Heart left ventricle (tissue), 16 donors: ENCODE data around the gene SYPL1. TPM values are rescaled to one million over a fixed set of nuclear protein-coding genes. Genes with fewer than 3 reads are reported as not detected.

Source experiments
- ATAC-seq, 4 donors: fragments of 200-7000 bp; cut with Tn5 transposase; one replicate each; pipeline ENCODE4 v1.9.1; 2020 to 2022; ENCODE audit warnings: moderate library complexity in 4 of 4, mild to moderate bottlenecking in 3 of 4, moderate number of reproducible peaks in 1 of 4
- DNase-seq, 5 donors: peaks; one replicate each; pipeline ENCODE4 v3.0.0-alpha.2; 2020
- H3K27ac ChIP-seq, 12 donors: fragments of 200-600 bp; sonication (generic) in 4 of 12; one replicate each; pipeline versions ENCODE4 v1.5.0 to v1.8.0; 2016 to 2022; ENCODE audit warnings: mild to moderate bottlenecking in 2 of 12
- H3K27me3 ChIP-seq, 9 donors: fragments of 200-600 bp; sonication (generic) in 2 of 9; one replicate each; pipeline versions ENCODE4 v1.5.1 to v1.8.0; 2016 to 2022; ENCODE audit warnings: mild to moderate bottlenecking in 3 of 9
- H3K36me3 ChIP-seq, 9 donors: fragments of 200-600 bp; sonication (generic) in 2 of 9; one replicate each; pipeline versions ENCODE4 v1.5.0 to v1.8.0; 2018 to 2022; ENCODE audit warnings: mild to moderate bottlenecking in 2 of 9
- H3K4me1 ChIP-seq, 12 donors: fragments of 200-600 bp; sonication (generic) in 4 of 12; one replicate each; pipeline versions ENCODE4 v1.5.0 to v1.8.0; 2016 to 2022; ENCODE audit warnings: mild to moderate bottlenecking in 3 of 12
- H3K4me3 ChIP-seq, 12 donors: fragments of 200-600 bp; sonication (generic) in 4 of 12; one replicate each; pipeline versions ENCODE4 v1.5.0 to v1.8.0; 2017 to 2022; ENCODE audit warnings: mild to moderate bottlenecking in 9 of 12, moderate library complexity in 4 of 12
- H3K9me3 ChIP-seq, 12 donors: fragments of 200-600 bp; sonication (generic) in 4 of 12; one replicate each; pipeline versions ENCODE4 v1.5.0 to v1.8.0; 2016 to 2022; ENCODE audit warnings: mild to moderate bottlenecking in 1 of 12
- POLR2A ChIP-seq, 2 donors: fragments of 450-650 bp; IDR thresholded peaks; one replicate each; pipeline ENCODE4 v1.6.1; 2017; ENCODE audit warnings: antibody characterized with exemption in 2 of 2, mild to moderate bottlenecking in 2 of 2, moderate library complexity in 2 of 2
- WGBS, 4 donors: extraction: QIAGEN DNeasy Blood & Tissue Kit in 2 of 4; methylation state at CpG; one replicate each; pipeline versions ENCODE4 v1.1.5 to v1.1.7; 2013 to 2018; 5-methylcytosine and 5-hydroxymethylcytosine counted together
- intact Hi-C, 10 donors: fragments of 100-400 bp; cut with DNase I; formaldehyde crosslinking; loops; one replicate each; pipeline versions ENCODE4 v1.11.1 to v1.14.2; 2022
- polyA plus RNA-seq, 2 donors: library from polyadenylated mRNA; stranded (reverse); fragments of 200-250 nt; gene quantifications; one replicate each; pipeline ENCODE4 v1.2.3, GENCODE V29; 2013
- total RNA-seq, 9 donors: library from RNA; depleted of rRNA in 2 of 9; stranded (reverse); fragments of >200 nt in 2 of 9; fragmentation: NEBNext Ultra II Directional in 3 of 9; extraction: Animal tissue kit (Norgen Biotek cat#: 25700) in 3 of 9; gene quantifications; one replicate each; pipeline versions ENCODE4 v1.1.0 to v1.2.4, GENCODE V29; 2016 to 2023
- TF ChIP-seq, protein P1 (sequence below), 12 donors: fragments of 200-600 bp; sonication (generic) in 4 of 12; IDR thresholded peaks; one replicate each; pipeline versions ENCODE4 v1.5.0 to v1.8.0; 2018 to 2022; ENCODE audit warnings: antibody characterized with exemption in 12 of 12, mild to moderate bottlenecking in 5 of 12
- donor health status: ischemic (EF 13 %, LVEDD 7.1; RV severe dilation, severe dysfunction).
- donor health status: healthy with polysubstance abuse.
- donor health status: DM: no; HTN: yes; CAD: no.
- donor health status: DM: no; HTN: no; CAD: no.
- donor health status: ischemic (EF 25% LVEDD 6.9; RV normal size, moderate dysfunction).
- donor health status: ischemic (EF 25% LVEDD 5.7; RV mildly dilated, moderate dysfunction).
- donor health status: healthy.
- donor health status: DM: yes; HTN: yes; CAD: no.
- donor health status: ischemic (EF 35%, LVEDD 5.7; RV mildly dilated, moderate dysfunction).
- donor health status: nonischemic (EF 11% LVEDD 7.7; RV severe dilation, severe dysfunction).
- donor health status: DM: yes; HTN: yes; CAD: no.
- donor health status: PGD.
- donor health status: ischemic (EF 29% LVEDD 5.4; RV normal size, mild dysfunction).
- donor health status: nonischemic (EF 23%, LVEDD 6.1; RV moderate dilation, normal function).

The SYPL1 gene
- total and polyA plus RNA-seq, 11 donors = 70.6 to 99.8 (median 78.5) TPM

DNA sequence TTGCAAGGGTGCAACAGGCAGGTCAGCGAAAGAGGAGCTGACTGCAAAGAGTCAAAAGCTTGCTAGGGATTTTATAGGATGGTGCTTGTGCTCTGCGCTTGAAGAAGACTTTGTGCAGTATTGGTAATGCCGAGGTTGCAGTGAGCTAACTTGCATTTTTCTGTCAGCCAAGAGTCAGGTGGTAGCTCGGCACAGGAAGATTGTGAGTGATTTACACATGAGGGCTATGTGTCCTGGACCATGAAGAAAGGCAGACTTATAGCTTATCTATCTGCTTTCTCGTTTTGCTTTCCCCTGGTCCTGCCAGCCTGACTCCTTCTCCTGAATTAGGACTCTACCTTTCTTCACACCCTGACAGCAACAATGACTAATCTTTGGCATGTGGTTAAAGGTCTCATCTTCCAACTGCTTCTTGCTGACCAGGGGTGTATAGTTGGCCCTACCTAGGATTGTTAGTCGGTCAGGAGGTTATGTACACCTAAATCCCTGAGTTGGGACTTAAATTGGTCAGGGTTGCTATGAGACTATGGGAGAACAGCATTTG, 4.1 kb upstream of the SYPL1 start:
- ATAC-seq (no peak), DNase-seq (no peak)
- H3K27me3 ChIP-seq = no peaks in the 10 kb centered on the region
- no peak for TF ChIP-seq POLR2A (IDR thresholded peaks at IDR 0.05)
- TF ChIP-seq, protein P1, sequence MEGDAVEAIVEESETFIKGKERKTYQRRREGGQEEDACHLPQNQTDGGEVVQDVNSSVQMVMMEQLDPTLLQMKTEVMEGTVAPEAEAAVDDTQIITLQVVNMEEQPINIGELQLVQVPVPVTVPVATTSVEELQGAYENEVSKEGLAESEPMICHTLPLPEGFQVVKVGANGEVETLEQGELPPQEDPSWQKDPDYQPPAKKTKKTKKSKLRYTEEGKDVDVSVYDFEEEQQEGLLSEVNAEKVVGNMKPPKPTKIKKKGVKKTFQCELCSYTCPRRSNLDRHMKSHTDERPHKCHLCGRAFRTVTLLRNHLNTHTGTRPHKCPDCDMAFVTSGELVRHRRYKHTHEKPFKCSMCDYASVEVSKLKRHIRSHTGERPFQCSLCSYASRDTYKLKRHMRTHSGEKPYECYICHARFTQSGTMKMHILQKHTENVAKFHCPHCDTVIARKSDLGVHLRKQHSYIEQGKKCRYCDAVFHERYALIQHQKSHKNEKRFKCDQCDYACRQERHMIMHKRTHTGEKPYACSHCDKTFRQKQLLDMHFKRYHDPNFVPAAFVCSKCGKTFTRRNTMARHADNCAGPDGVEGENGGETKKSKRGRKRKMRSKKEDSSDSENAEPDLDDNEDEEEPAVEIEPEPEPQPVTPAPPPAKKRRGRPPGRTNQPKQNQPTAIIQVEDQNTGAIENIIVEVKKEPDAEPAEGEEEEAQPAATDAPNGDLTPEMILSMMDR (IDR thresholded peaks at IDR 0.05) = no peak
- peak overlapping the region in 1 of 12 donors; percentile 18 for H3K27ac ChIP-seq
- H3K9me3 ChIP-seq = no peaks in the 10 kb centered on the region
- 64 to 75% (median 72%) methylated on average over 6 of the region's 6 CpGs for WGBS, 4 donors
- H3K4me3 ChIP-seq = no peak overlapping the region
- H3K4me1 ChIP-seq = peaks cover 0 to 33% (median 10%) of the 10 kb centered on the region in 12 donors
- intact Hi-C loops = no loop called here
- no peaks in the 10 kb centered on the region for H3K36me3 ChIP-seq

DNA sequence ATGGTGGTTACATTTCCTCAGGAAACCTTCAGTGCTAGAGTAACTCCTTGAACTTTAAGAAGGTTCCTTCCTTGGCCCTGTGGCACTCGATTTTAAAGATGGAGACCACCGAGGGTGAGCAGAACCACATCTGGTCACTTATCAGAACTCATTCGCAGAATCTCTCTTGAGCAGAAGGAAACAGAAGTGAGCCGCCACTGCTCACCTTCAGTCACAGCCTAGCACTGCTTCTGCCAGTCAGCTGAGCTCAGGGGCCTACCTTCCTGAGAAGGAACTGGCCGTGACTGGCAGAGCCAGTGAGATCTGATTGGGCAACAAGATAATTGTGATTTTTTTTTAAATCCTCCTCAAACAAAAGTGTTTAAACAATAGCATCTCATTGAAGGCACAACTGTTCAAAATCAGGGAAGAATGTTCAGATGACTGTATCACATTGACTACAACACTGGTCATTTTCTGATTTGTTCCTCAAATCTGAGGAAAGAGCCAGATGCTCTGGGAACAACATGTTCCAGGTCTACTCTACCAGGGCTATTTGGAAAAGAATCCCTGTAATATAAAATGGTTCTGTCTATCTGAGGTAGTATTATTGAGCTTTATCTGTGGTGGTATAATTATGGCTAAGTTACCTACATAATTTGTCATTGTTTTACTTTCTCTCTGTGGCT, 2.7 kb upstream of the SYPL1 start:
- intact Hi-C loops = loop anchor here in 9 of 10 donors (5.0 kb wide), 4 partner anchors 37 to 53 kb away; no protein-coding TSS in a partner anchor
- Histone ChIP-seq H3K36me3 (no peaks in the 10 kb centered on the region), H3K9me3 (no peaks in the 10 kb centered on the region), H3K27me3 (no peaks in the 10 kb centered on the region), H3K4me3 (no peak overlapping the region), H3K27ac (peak overlapping the region in 3 of 12 donors; percentile 0 to 27 (median 19)), H3K4me1 (peaks cover 0 to 30% (median 17%) of the 10 kb centered on the region in 12 donors)
- TF ChIP-seq, protein P1 (IDR thresholded peaks at IDR 0.05) = no peak
- no peak for TF ChIP-seq POLR2A (IDR thresholded peaks at IDR 0.05)
- DNase-seq (no peak), ATAC-seq (no peak)
- WGBS, 4 donors = 67 to 80% (median 71%) methylated on average over 5 of the region's 5 CpGs

DNA sequence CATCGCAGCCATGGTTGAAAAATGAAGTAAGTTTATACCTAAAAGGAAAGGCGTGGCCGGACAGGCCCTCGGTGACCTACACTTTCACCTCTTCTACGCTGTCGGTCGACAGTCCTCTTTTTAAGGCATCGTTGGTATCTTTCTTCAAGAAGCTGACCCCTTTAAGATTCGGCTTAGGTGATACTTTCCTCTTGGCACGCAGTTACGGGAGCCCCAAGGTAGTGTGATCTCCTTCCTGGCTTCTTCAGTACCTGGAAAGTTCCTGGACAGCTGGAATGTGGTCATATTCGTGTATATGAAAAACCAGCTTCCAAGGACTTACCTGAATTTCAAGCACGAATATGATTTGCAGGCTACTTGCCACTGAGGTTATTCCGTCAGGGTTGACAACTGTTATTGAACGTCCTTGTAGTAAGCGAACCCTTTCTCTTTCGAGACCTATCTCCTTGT, 885 bp upstream of the SYPL1 start:
- no peak for ATAC-seq
- Histone ChIP-seq H3K36me3 (no peaks in the 10 kb centered on the region), H3K27me3 (no peaks in the 10 kb centered on the region), H3K27ac (peak overlapping the region; percentile 93 to 100 (median 98)), H3K4me1 (peaks cover 0 to 38% (median 29%) of the 10 kb centered on the region in 12 donors), H3K9me3 (no peaks in the 10 kb centered on the region), H3K4me3 (peak overlapping the region; percentile 38 to 94 (median 76))
- 87 to 90% (median 90%) methylated on average over 17 of the region's 17 CpGs for WGBS, 4 donors
- intact Hi-C loops = loop anchor here in 9 of 10 donors (1.0 to 5.0 kb wide), 7 partner anchors 39 to 56 kb away; no protein-coding TSS in a partner anchor
- no peak for TF ChIP-seq POLR2A (IDR thresholded peaks at IDR 0.05)
- TF ChIP-seq, protein P1 (IDR thresholded peaks at IDR 0.05) = no peak
- no peak for DNase-seq

DNA sequence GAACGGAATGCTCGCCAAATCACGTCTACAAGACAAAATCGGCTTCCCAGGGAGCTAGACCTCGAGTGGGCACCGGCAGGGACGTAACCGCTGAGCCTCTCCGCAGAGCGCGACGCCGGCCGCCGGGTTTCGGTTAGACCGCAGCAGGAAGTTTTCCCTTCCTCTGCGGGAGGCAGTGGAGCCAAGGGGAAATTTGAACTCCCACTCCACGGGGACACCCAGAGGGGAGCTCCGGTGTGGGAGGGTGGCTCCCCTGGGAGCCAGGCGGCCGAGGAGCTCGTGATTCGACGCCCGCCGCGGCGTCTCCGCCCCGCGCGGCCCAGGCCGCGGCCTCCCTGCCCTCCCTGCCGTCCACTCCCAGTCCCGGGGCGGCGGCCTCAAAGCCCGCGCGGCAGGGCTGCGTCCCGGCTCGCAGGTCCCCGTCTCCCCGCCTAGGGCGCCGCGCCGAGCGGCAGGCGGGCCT, 426 bp downstream of the SYPL1 start:
- ATAC-seq (peak; percentile 55 to 86 (median 79)), DNase-seq (peak; percentile 78 to 89 (median 81))
- no peaks in the 10 kb centered on the region for H3K27me3 ChIP-seq
- TF ChIP-seq, protein P1 (IDR thresholded peaks at IDR 0.05) = no peak
- no peak for TF ChIP-seq POLR2A (IDR thresholded peaks at IDR 0.05)
- H3K9me3 ChIP-seq = no peaks in the 10 kb centered on the region
- peak overlapping the region; percentile 93 to 100 (median 98) for H3K27ac ChIP-seq
- intact Hi-C loops = loop anchor here (1.0 to 5.0 kb wide), 7 partner anchors 39 to 55 kb away; no protein-coding TSS in a partner anchor
- H3K4me3 ChIP-seq = peak overlapping the region; percentile 48 to 94 (median 76)
- H3K36me3 ChIP-seq = peaks cover 0 to under 1% (median 0%) of the 10 kb centered on the region in 9 donors
- peaks cover 0 to 44% (median 30%) of the 10 kb centered on the region in 12 donors for H3K4me1 ChIP-seq
- 0 to 2% (median 0%) methylated on average over 16 to 53 of the region's 53 CpGs for WGBS, 4 donors
